Measurements from ENCODE around the gene PCNX1. TPM values are rescaled to one million over a fixed set of nuclear protein-coding genes. Genes with fewer than 3 reads are reported as not detected.

Gene PCNX1
- total RNA-seq, 1 donor from 2014 or later, result 75.6 TPM

DNA sequence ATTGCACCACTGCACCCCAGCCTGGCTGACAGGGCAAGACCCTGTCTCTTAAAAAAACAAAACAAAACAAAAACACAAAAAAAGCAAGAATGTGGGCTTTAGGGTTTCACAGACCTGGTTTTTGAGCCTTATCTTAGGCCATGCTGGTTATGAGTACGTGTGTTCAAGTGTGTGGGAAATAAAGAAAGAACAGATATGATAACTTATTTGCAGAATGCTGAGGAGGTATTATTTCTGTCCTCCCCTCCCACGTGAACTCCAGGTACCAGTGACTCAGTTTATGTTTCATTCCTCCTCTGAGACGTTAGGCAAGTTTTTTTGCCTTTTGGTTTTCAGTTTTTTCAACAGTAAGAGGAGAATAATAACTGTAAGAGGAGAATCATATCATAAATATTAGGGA lies 49.3 kb downstream of the PCNX1 start:
- no peak for DNase-seq (ENCODE audit: low spot score)

- DNase-seq (ENCODE audit: low spot score), result no peak
Measured at GRCh38 chr14:70957710-70958109, 50.5 kb downstream of the PCNX1 start.

DNA sequence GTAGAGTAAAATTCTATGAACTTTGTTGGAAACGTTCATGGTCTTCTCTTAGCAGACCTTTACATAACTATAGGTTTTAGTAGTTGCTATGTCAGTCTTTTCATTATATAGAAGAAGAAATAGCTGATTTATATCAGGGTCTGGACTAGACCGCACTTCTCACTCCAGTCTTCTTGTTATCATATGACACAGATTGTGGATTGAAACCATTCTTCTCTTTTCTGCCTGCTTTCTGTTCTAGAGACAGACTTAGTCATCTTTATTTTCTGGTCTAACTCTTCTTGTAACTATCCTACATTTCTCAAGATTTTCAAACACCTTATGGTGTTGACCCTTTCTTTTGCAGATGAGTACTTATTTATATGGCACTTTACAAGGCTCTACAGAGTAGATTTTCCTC lies 55.7 kb downstream of the PCNX1 start:
- DNase-seq (ENCODE audit: low spot score), result no peak

- DNase-seq (ENCODE audit: low spot score), result no peak
Measured at GRCh38 chr14:70964492-70964891, 57.2 kb downstream of the PCNX1 start.

DNA sequence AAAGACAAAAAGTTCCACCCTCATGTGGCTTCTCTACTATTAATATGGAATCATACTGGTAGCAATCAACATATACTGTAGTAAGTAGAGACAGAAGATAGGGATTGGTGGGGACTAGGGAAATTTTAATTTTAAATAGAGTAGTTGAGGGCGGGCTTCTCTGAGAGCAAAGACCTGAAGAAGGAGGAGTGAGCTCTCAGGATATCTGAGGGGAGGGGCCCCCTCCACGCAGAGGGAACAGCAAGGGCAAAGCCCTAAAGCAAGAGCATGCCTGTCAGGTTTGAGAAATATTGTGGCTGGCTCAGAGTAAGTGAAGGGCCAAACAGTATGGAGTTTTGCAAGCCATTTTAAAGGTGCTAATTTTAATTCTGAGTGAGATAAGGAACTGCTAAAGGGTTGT lies 64.3 kb downstream of the PCNX1 start:
- no peak for DNase-seq (ENCODE audit: low spot score)

- peak; percentile 87 for DNase-seq (ENCODE audit: low spot score)
Measured at GRCh38 chr14:70972107-70972976, 65.1 kb downstream of the PCNX1 start.

DNA sequence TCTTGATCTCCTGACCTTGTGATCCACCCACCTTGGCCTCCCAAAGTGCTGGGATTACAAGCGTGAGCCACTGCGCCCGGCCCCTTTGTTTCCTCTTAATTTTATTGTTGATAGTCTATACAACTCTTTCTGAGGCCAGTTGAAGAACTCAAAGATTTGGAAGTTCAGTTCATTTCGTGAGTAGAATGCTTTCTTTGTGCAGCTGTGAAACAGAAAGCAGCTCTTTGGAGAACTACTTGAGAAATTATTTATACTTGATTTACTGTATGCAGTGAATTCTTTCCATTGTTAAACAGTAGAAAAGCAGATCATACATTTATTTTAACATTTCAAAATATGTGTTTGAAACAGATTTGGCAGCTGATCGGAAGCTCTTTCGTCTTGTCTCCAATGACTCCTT lies 69.3 kb downstream of the PCNX1 start:
- DNase-seq (ENCODE audit: low spot score), result no peak

DNA sequence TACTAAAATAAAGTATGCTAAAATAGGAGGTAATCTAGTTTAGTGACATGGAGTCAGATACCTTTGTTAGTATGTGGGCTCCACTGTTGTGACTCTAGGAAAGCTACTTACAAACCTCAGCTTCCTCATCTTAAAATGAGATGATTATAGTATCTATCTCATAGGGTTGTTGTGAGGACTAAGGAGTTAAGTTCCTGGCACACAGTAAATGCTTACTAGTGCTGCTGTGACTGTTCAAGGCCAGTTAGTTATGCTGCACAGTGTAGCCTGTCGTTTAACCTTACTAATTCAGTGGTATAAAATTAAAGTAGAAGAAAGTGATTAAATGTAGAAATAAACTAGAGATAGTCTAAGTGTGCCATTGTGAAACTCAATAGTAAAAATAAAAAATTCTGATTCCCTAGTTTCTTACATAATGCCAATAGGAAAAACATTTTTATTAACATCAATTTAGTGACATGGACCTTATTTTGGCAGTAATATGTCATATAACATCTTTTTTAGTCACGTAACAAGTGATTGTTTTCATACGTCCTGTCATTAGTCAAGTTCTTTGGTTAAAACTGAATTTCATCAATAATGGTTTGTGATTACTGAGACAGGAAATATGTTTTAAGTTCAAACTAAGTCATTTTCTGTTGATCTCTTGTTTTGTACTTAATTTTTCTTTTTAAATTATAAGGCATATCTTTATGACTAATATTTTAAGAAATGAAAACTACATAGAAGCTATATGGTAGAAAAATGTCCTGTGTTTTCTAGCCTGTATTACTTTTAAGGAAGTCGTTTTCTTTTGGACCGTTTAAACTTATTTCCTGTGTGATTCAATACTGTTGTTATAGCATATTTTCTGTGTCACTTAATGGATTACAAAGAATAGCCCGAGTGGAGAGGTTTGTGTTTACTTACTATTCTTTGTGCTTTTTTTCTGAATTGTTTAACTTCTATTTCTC lies 74.0 kb downstream of the PCNX1 start:
- no peak for DNase-seq (ENCODE audit: low spot score)

DNA sequence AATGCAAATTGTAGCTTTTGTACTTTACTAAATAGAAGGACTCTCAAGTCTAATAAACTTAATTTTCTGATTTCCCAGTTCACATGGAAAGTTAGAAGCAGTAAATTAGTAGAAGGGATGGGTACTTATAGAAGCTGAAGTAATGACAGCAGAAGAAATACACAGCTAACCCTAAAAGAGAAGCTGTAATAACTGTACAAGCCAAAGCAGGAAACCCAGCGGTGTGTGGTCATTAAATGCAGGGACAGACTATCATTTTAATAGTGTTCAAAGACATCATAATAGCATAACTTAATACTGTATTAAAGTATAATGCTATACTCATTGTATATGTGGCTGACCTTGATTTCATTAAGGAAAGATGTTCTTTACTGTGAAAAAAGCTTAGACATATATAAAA lies 74.9 kb downstream of the PCNX1 start:
- DNase-seq (ENCODE audit: low spot score), result no peak

GRCh38 chr14:70987041-70987440 lies 79.8 kb downstream of the PCNX1 start:
- no peak for DNase-seq (ENCODE audit: low spot score)

DNA sequence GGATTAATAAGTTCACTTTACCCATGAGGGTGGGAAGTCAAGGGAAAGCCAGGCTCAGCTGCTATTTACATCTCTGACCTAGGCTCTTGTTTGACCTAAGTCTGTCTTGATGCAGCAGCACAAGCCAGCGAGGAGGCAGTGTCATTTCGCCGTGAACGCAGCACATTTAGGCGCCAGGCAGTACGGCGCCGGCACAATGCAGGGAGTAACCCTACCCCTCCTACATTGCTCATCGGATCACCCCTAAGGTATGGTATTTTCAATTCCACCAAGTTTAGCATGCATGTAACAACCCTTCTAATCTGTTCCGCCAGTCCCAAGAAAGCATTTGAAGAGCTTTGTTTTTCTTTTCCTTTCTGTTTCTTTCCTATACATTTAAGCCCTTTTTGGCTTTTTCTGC lies 81.2 kb downstream of the PCNX1 start:
- no peak for DNase-seq (ENCODE audit: low spot score)

DNA sequence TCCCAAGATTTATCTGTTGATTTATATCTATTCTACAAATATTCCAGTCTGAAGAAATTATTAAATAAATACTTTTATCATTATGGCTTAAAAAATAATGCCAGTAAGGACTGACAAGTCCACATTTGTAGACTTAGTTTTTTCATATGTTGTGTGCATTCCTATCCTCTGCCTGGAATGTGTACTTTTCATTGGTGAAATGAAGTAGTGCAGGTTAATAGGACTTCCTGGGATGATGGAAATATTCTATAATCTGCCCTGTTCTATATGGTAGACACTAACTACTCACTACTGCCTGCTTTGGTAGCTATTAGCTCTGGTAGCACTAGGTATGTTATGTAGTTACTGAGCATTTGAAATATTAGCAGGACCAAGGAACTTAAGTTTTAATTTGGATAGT lies 86.7 kb downstream of the PCNX1 start:
- DNase-seq (ENCODE audit: low spot score), result no peak

- DNase-seq (ENCODE audit: low spot score), result no peak
Measured at GRCh38 chr14:70995211-70995610, 88.0 kb downstream of the PCNX1 start.

DNA sequence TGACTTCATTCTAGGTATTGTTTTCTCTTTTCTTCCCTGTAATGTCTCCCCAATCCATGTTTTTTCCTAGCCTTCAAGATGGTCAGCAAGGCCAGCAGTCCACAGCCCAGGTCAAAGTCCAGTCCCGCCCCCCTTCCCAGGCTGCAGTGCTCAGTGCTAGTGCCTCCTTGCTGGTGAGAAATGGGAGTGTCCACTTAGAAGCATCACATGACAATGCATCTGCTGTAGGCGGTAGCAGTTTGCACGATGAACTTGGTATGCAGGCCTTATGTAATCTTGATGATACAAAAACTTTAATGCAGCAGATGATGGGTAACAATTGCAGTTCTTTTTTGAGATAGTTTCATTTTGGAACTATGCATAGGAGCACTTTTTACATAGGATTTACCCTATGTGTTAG lies 88.4 kb downstream of the PCNX1 start:
- no peak for DNase-seq (ENCODE audit: low spot score)

GRCh38 chr14:70999117-70999516 lies 91.9 kb downstream of the PCNX1 start:
- no peak for DNase-seq (ENCODE audit: low spot score)

- no peak for DNase-seq (ENCODE audit: low spot score)
Measured at GRCh38 chr14:71000091-71000490, 92.8 kb downstream of the PCNX1 start.

DNA sequence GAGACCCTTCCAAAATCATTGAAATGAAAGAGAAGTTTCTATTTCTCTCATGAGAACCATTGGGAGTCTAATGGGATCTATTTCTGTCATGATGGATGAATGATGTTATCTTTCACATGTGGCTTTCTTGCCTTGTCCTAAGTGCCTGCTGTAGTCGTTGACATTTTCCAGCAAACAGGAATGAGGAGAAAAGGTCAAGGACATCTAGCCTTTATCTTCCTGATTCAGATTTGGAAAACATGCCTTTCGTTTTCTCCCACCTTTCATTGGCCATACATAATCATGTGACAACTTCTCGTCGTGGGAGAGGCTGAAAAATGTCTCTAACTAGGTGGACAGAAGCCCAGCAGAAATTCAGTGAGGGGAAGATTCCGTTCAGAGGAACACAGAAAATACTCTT lies 94.5 kb downstream of the PCNX1 start:
- no peak for DNase-seq (ENCODE audit: low spot score)

- DNase-seq (ENCODE audit: low spot score), result no peak
Measured at GRCh38 chr14:71003156-71003555, 95.9 kb downstream of the PCNX1 start.

DNA sequence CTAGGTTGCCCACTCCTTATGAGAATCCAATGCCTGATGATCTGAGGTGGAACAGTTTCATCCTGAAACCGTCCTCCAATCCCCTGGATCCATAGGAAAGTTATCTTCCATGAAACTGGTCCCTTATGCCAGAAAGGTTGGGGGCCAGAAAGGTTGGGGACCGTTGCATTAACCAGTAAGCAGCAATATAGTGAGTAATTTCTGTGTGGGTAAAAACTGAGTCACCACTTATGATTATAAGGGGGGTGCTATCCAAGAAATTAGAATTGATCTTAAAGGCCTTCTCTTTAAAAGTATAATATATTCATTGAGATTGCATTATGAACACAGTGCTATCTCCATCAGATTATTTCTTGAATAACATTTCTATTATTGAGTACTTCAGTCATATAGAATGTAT lies 97.2 kb downstream of the PCNX1 start:
- DNase-seq (ENCODE audit: low spot score), result no peak

DNA sequence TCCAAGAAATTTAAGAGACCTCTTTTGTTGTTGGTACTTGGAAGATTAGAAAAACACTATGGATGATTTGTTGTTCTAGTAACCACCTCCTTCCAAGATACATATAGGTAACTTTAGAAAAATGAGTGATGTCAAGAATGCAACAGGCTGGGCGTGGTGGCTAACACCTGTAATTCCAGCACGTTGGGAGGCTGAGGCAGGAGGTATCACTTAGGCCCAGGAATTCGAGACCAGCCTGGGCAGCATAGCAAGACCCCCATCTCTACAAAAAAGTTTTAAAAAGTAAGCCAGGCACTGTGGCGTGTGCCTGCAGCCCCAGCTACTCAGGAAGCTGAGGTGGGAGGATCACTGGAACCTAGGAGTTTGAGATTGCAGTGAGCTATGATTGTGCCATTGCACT lies 97.8 kb downstream of the PCNX1 start:
- DNase-seq (ENCODE audit: low spot score), result no peak

DNA sequence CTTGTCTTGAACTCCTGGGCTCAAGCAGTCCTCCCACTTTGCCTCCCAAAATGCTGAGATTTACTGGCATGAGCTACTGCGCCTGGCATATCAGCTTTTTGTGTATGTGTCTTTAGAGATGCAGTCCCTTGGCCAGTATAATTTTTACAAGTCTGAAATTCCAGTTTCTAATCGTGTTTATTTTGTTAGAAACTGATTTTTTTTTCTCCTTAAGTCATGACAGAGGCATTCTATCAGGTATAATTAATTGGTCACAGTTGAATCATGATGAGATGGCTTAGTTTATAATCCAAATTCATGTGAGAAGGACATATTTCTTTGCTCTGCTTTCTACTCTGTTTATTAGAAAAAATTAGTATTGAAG lies 98.9 kb downstream of the PCNX1 start:
- no peak for DNase-seq (ENCODE audit: low spot score)

- DNase-seq (ENCODE audit: low spot score), result no peak
Measured at GRCh38 chr14:71011479-71011878, 104.2 kb downstream of the PCNX1 start.

DNA sequence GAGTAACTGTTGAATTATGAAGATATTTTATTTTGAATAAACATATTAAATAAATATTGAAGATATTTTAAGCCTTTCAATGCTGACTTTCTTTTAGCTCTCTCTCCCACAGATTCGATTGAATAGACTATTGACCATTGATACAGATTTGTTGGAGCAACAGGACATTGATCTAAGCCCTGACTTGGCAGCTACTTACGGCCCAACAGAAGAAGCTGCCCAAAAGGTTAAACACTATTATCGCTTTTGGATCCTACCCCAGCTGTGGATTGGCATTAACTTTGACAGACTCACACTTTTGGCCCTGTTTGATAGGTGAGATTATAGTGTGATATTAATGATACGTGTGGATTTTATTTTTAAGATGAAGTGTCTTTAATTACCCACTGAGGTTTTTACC lies 105.6 kb downstream of the PCNX1 start:
- no peak for DNase-seq (ENCODE audit: low spot score)
